ENCODE data around the gene DNAH2.

DNA sequence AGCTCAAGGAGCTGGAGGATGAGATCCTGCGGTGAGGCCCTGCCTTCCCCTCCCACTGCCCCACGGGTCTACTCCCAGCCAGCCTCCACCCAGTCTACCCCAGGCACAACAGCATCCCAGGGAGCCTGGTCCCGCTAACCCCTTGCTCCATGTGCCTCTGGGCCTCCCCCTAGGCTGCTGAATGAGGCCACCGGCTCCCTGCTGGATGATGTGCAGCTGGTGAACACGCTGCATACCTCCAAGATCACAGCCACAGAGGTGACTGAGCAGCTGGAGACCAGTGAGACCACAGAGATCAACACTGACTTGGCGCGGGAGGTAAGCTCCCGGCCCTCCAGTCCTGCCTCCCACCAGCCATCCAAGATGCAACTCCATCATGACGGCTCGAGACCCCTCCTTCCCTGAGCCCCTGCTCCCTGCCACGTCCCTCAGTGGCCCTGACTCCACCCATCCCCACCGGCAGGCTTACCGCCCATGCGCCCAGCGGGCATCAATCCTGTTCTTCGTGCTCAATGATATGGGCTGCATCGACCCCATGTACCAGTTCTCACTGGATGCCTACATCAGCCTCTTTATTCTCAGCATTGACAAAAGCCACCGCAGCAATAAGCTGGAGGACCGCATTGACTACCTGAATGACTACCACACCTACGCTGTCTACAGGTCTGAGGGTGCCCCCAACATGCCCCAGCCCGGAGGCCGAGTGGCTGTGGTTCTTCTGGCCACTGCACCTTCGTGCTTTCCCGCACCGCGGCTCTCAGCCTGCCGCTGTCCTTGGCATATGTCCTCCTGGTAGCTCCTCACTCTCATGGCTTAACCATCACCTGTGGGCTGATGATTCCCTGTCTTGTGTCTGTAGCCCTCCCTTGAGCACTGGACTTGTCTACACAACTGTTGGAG, 101.5 kb downstream of the DNAH2 start:
- TF ChIP-seq, protein P1, sequence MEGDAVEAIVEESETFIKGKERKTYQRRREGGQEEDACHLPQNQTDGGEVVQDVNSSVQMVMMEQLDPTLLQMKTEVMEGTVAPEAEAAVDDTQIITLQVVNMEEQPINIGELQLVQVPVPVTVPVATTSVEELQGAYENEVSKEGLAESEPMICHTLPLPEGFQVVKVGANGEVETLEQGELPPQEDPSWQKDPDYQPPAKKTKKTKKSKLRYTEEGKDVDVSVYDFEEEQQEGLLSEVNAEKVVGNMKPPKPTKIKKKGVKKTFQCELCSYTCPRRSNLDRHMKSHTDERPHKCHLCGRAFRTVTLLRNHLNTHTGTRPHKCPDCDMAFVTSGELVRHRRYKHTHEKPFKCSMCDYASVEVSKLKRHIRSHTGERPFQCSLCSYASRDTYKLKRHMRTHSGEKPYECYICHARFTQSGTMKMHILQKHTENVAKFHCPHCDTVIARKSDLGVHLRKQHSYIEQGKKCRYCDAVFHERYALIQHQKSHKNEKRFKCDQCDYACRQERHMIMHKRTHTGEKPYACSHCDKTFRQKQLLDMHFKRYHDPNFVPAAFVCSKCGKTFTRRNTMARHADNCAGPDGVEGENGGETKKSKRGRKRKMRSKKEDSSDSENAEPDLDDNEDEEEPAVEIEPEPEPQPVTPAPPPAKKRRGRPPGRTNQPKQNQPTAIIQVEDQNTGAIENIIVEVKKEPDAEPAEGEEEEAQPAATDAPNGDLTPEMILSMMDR (IDR thresholded peaks at IDR 0.05) = no peak
- TF ChIP-seq TCF7L2 (IDR thresholded peaks at IDR 0.05; ENCODE audit: low read depth, low read length) = no peak
